Loucy (cell line): ENCODE data around the gene SPATA3.

Source experiments
- EZH2phosphoT487 ChIP-seq: fragments of 200-600 bp; IDR thresholded peaks from 2 replicates; pipeline ENCODE4 v1.6.1; 2018; ENCODE audit warnings: antibody characterized with exemption, mild to moderate bottlenecking, moderate library complexity, borderline replicate concordance
- TF ChIP-seq, protein P1 (sequence below): fragments of 200-600 bp; sonication (generic); conservative IDR thresholded peaks from 2 replicates; pipeline ENCODE4 v1.5.1; 2014; ENCODE audit warnings: mild to moderate bottlenecking, antibody characterized with exemption, low read length

- TF ChIP-seq, protein P1, sequence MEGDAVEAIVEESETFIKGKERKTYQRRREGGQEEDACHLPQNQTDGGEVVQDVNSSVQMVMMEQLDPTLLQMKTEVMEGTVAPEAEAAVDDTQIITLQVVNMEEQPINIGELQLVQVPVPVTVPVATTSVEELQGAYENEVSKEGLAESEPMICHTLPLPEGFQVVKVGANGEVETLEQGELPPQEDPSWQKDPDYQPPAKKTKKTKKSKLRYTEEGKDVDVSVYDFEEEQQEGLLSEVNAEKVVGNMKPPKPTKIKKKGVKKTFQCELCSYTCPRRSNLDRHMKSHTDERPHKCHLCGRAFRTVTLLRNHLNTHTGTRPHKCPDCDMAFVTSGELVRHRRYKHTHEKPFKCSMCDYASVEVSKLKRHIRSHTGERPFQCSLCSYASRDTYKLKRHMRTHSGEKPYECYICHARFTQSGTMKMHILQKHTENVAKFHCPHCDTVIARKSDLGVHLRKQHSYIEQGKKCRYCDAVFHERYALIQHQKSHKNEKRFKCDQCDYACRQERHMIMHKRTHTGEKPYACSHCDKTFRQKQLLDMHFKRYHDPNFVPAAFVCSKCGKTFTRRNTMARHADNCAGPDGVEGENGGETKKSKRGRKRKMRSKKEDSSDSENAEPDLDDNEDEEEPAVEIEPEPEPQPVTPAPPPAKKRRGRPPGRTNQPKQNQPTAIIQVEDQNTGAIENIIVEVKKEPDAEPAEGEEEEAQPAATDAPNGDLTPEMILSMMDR, result no peak
- no peak for TF ChIP-seq EZH2phosphoT487
Measured at GRCh38 chr2:231037202-231037730, 41.3 kb downstream of the SPATA3 start, which contains the start of gene C2orf72.
